Adipocyte (in vitro differentiated cells): ENCODE data around the gene PDE4D.

Experiments used
- DNase-seq: peaks from one replicate; pipeline ENCODE4 v3.0.0-alpha.2; 2015; ENCODE audit warnings: low read depth
- H3K27me3 ChIP-seq: replicated peaks from 2 replicates; pipeline ENCODE4 v1.7.0; 2013; ENCODE audit warnings: mild to moderate bottlenecking, low read length, moderate library complexity; ENCODE audit not compliant: control insufficient read depth, insufficient read depth
- H3K36me3 ChIP-seq: 2 replicates; pipeline ENCODE4 v1.7.0; 2013; ENCODE audit warnings: low read length, mild to moderate bottlenecking, moderate library complexity; ENCODE audit not compliant: control insufficient read depth, insufficient read depth, severe bottlenecking
- H3K4me1 ChIP-seq: 2 replicates; pipeline ENCODE4 v1.7.0; 2013; ENCODE audit warnings: mild to moderate bottlenecking, low read length, moderate library complexity; ENCODE audit not compliant: control insufficient read depth, insufficient read depth
- H3K4me3 ChIP-seq: 2 replicates; pipeline ENCODE4 v1.7.0; 2013; ENCODE audit warnings: mild to moderate bottlenecking, low read length, moderate library complexity
- H3K9ac ChIP-seq: 2 replicates; pipeline ENCODE4 v1.7.0; 2013; ENCODE audit warnings: mild to moderate bottlenecking, low read length, moderate library complexity
- H3K9me3 ChIP-seq: 2 replicates; pipeline ENCODE4 v1.7.0; 2013; ENCODE audit warnings: mild to moderate bottlenecking, low read length, moderate library complexity; ENCODE audit not compliant: control insufficient read depth

Gene PDE4D

DNA sequence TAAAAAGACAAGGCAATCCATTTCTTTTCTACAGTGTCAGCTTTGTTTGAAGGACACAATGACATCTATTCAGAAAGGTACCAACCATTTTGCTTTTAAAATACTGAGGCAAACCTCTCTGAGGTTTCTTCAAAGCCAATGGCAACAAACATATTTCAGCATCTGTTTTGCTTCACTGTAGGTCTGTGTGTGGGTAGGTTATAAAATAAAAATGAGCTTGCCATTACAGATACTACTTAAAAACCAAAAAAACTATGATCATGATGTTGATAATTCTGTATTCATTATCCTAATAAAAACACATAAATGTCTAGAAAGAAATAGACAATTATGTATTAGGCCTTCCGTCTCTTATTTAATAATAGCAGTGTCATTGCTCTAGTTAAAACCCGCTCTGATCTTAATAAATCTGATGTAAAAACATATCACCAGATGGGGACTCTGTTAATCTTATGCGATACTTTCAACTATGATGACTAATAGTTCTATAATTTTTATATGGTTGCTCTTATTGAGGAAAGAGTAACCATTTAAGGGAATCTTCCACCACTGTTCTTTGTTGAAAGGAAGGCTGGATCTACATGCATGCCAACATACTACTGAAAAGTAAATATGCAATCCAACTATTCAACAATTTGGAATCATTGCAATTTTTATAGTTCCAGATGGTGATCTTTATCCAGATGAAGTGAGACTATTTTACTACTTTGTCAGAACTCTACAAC is 647.2 kb downstream of the PDE4D start:
- H3K4me3 ChIP-seq = no peak overlapping the region
- H3K27me3 ChIP-seq = no peaks in the 10 kb centered on the region
- peak; percentile 5 for DNase-seq
- H3K9me3 ChIP-seq = peaks cover 2% of the 10 kb centered on the region
- peaks cover 9% of the 10 kb centered on the region for H3K4me1 ChIP-seq
- H3K36me3 ChIP-seq = no peaks in the 10 kb centered on the region
- H3K9ac ChIP-seq = no peak overlapping the region

DNA sequence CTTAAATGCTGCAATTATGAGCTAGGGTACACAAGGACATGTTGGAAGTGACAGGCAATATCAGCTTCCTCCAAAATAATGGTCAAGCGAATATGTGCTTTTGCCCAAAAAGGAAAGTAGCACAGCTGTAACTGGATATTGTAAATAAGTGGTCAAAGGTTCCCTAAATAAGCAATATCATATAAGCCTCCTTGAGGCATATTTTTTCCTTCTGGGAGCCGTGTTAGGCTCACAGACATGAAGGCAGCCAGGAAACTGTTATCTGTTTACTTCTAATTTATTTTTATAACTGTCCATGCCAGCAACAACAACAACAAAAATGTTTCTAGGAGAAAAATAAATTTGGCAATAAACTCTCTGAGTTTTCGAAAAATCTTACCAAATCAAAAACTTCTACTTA is 648.3 kb downstream of the PDE4D start:
- DNase-seq = peak; percentile 1
- no peaks in the 10 kb centered on the region for H3K36me3 ChIP-seq
- no peaks in the 10 kb centered on the region for H3K27me3 ChIP-seq
- no peak overlapping the region for H3K9ac ChIP-seq
- H3K4me3 ChIP-seq = no peak overlapping the region
- peaks cover 12% of the 10 kb centered on the region for H3K4me1 ChIP-seq
- no peaks in the 10 kb centered on the region for H3K9me3 ChIP-seq

DNA sequence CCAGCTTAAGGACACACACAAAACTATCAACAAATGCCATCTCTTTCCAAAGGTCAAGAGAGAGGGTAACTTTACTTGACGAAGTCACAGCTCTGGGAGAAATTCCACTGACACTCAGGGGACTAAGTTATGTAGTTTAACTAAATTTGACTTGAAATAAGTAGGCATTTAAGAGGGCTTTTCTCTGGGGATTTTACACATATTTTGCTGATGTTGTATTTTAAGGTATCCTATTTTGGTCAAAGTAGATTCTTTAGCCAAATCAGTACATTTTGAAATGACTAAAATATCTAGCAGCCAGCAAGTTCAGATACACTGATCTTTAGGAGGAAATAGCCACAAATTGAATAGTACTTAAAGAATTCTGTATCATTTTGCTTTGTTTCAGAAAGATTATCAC is 652.0 kb downstream of the PDE4D start:
- peaks cover 6% of the 10 kb centered on the region for H3K27me3 ChIP-seq
- no peak overlapping the region for H3K4me3 ChIP-seq
- H3K4me1 ChIP-seq = peaks cover 12% of the 10 kb centered on the region
- no peaks in the 10 kb centered on the region for H3K36me3 ChIP-seq
- no peak for DNase-seq
- no peaks in the 10 kb centered on the region for H3K9me3 ChIP-seq
- no peak overlapping the region for H3K9ac ChIP-seq

DNA sequence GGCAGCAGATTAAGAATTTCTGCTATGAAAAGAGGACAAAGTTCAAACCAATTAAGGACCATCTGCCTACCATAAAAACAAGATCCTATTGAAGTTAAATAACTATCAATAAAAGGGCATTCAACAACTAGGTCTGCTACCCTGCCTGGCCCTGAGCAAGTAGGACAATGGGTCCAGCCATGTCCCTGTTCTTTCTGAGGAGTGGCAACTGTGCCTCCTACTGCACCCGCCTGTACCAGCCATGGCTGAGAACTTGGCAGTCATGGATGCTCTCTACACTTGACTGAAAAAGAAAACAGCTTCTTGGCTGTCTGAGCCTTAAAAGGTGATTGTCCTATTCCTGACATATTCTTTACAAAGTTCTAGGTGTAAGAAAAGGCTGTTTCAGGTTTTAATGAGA is 652.4 kb downstream of the PDE4D start:
- H3K4me3 ChIP-seq = no peak overlapping the region
- H3K4me1 ChIP-seq = peaks cover 12% of the 10 kb centered on the region
- DNase-seq = no peak
- no peaks in the 10 kb centered on the region for H3K36me3 ChIP-seq
- no peak overlapping the region for H3K9ac ChIP-seq
- H3K9me3 ChIP-seq = no peaks in the 10 kb centered on the region
- H3K27me3 ChIP-seq = peaks cover 6% of the 10 kb centered on the region

DNA sequence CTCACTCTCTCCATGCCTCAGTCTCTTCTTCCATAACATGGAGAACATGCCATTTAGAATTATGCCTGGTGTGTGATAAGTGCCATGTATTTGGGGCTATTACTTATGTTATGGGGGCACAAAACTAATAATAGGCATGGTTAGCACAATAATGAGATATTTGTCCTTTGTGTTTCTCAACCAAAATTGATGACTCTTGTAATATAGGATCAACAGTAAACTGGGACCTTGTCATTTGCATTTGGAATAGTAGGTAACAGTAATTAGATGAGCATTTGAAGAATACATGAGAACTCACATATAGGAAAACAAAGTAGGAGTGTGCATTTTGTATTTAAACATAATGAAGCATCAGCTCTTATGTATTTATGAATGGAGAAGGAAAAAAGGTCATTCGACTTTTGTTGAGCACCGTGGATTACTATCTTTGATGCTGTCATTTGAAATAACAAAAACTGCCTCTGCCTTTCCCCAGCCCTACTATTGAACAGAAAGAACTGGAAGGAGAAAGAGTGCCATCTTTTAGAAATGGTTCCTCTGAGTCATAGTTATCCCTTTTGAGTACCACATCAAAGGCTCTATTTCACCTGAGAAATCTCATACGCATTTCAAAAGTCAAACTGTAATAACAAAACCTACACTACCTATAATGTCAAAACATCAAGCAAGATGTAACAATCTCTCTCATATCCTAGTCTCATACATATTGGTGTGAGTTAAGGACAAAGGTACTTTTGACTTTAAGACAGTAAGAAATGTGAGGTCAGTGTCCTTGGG is 655.2 kb downstream of the PDE4D start:
- Histone ChIP-seq H3K4me1 (peaks cover 6% of the 10 kb centered on the region), H3K9ac (no peak overlapping the region), H3K4me3 (no peak overlapping the region), H3K27me3 (peaks cover 6% of the 10 kb centered on the region), H3K36me3 (no peaks in the 10 kb centered on the region), H3K9me3 (no peaks in the 10 kb centered on the region)
- no peak for DNase-seq

DNA sequence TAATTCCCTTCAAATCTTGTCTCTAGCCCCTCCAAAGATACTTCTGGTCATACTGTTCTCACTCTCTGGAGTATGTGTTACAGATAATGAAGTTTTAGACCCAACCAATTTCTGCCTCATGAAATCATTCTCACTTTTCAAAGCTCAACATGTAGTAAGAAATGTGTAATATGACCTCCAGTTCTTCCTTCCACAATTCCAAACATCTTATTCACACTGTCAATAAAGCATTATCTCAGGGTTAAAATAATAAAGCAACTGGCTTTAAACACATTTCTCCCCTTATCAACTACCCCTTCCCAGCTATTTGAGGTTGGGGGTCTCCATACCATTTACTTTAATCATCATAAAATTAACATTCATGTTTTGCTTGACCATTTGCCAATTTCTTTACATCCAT is 656.5 kb downstream of the PDE4D start:
- Histone ChIP-seq H3K9ac (no peak overlapping the region), H3K36me3 (no peaks in the 10 kb centered on the region), H3K27me3 (peaks cover 6% of the 10 kb centered on the region), H3K4me1 (peaks cover 6% of the 10 kb centered on the region), H3K4me3 (no peak overlapping the region), H3K9me3 (no peaks in the 10 kb centered on the region)
- DNase-seq = no peak

DNA sequence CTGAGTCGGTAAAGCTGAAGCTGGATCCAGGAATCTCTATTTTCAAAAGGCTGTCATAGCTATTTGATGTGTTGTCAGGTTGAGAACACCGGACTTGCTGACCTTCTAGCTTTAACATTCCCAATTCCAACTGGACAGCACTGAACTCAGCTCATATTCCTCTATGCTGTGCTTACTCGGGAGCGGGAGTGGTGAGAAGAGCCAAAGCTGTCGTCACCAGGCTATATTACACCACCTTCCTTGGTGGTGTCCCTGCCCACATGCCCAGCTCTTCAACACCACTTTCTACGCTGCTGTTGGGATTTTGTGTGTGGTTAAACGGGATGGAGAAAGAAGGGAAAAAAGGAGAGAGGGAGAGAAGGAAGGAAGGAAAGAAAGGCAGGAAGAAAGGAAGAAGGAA is 657.1 kb downstream of the PDE4D start:
- H3K9me3 ChIP-seq = no peaks in the 10 kb centered on the region

DNA sequence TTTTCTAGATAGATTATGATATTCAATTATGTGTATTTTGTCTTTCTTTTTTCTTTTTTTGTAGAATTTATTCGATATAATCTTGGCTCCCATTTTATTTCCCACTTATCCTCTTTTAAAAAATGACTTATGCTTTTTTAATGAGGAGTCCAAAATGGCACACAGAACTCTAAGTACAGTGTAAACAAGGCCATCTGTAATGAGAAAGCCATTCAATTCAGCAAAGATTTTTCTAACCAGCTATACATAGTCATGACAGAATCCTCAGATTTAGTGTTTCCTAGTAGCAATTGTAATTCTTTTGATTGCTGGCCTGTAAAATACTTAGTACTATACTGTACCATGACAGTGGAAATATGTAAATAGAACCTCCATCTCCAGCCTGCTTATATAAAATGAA is 659.3 kb downstream of the PDE4D start:
- no peaks in the 10 kb centered on the region for H3K4me1 ChIP-seq
- H3K9ac ChIP-seq = no peak overlapping the region
- H3K4me3 ChIP-seq = no peak overlapping the region
- no peaks in the 10 kb centered on the region for H3K36me3 ChIP-seq
- no peak for DNase-seq
- no peaks in the 10 kb centered on the region for H3K9me3 ChIP-seq
- H3K27me3 ChIP-seq = peaks cover 6% of the 10 kb centered on the region

More for the DNA sequence above, 657.1 kb downstream of the PDE4D start:
- no peaks in the 10 kb centered on the region for H3K36me3 ChIP-seq
- peaks cover 5% of the 10 kb centered on the region for H3K4me1 ChIP-seq
- DNase-seq = no peak
- H3K27me3 ChIP-seq = peaks cover 6% of the 10 kb centered on the region
- H3K9ac ChIP-seq = no peak overlapping the region
- H3K4me3 ChIP-seq = no peak overlapping the region

DNA sequence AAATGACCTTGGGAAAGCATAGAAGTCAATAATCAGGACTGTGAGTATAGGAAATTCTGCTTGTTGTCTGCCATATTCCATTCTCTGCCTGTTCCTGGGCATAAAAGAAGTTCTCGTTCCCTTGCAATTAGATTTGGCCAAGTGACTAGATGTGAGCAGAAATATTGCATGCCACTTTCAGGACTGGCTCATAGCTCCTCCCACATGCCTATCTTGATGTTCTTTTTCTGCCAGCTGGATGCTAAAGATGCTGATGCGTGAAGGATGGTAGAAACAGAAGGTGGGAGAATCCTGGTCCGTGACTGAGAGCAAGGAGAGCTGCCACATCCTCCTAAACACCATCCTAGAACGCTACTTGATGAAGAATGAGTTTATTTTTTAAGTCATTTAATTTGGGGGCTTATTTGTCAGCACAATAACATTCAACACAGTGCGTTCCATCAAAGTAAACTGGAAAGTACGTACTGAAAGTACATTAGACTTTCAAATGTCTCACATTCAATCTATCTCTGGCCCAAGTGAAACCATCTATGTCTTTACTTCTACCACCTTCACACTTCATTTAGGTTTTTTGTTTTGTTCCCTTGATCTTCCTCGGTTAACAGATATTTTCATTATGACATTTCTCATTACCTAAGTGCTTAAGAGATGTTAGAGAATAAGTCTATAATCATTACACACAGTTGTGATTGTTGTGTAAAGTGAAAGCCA is 662.1 kb downstream of the PDE4D start:
- Histone ChIP-seq H3K27me3 (no peaks in the 10 kb centered on the region), H3K4me1 (no peaks in the 10 kb centered on the region), H3K9ac (no peak overlapping the region), H3K36me3 (no peaks in the 10 kb centered on the region), H3K4me3 (no peak overlapping the region), H3K9me3 (no peaks in the 10 kb centered on the region)
- DNase-seq = no peak

DNA sequence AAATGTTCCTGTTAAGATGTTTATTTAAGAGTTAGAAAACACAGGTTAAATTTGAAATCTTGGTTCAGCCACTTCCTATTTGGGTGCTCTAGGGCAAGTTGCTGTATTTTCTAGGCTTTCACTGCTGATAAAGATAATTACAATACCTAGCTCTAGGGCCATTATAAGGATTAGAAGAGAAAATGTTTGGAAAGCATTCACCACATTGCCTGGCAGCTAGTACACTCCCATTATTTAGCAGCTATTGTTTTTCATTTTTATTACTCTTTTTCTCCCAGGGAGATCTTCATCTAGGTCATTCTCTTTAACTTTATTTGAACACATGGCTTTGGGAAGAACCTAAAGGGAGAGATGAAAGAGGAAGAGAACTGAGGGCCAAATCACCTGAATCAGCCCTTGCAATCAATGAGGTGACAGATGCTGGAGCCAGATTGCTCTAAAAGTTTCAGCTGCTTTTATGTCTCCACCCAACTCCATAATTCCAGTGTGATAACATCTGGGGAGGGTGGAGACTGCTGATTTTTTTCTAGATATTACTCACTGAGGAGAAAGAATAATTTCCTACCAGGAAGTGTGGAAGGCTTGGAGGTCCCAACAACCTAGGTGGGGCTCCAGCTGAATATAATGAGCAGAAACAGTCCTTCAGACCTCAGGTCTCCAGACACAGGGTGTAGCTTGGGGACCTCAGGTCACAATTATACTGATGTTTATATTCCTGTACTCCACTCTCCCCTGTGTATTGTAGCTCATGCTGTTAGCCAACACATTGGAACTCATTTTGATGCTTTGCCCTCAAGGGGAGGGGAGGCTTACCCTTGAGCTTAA is 670.6 kb downstream of the PDE4D start:
- Histone ChIP-seq H3K9ac (no peak overlapping the region), H3K9me3 (peaks cover 9% of the 10 kb centered on the region), H3K27me3 (no peaks in the 10 kb centered on the region), H3K36me3 (no peaks in the 10 kb centered on the region), H3K4me3 (no peak overlapping the region), H3K4me1 (peaks cover 9% of the 10 kb centered on the region)
- no peak for DNase-seq

DNA sequence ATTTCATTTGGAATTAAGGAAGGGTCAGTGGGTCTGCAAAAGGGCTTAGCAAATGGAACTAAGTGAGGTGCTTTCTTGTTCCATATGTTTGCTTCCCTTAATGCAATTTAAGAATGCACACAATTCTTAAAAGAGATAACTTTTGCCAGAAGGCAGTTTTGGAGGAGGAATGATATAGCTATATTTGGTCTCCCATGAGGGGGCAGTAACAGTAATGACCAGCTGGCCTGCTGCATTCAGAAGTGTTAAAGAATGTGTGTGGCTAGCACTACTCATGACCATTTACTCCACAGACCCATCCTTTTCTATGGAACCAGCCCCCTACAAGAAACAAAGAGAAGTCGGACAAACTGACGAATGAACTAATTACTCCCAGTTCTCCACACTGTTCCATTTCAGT is 671.8 kb downstream of the PDE4D start:
- Histone ChIP-seq H3K27me3 (no peaks in the 10 kb centered on the region), H3K9ac (no peak overlapping the region), H3K4me3 (no peak overlapping the region), H3K36me3 (no peaks in the 10 kb centered on the region), H3K9me3 (peaks cover 9% of the 10 kb centered on the region), H3K4me1 (peaks cover 9% of the 10 kb centered on the region)
- DNase-seq = no peak
